ENCODE results near the gene PLEKHM2.
A peak's percentile ranks its signal among the peaks of the same experiment; 100 is the strongest.

PLEKHM2 gene

DNA sequence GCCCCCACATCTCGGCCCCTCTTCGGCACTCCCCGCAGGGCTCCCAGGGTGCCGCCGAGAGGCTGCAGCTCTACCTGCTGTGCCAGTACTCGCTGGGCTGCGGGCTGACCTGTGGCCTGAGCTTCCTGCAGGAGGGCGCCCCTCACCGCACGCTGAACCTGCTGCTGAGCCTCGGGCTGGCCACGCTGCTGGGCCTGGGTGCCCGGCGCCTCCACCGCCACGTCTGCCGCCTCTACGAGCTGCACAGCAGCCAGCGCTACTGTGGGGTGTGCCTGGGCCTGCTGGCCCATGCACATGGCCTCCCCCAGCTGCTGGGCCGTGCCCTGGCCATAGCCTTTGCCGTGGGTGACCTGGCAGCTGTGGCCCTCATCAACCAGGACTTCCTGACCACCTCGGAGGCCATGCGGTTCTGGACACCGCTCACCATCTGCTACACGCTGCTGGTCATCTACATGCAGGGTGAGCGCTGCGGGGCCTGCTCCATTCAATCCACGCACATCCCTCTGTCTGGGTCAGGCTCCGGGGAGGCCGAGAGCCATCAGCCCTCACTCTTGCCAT is 60.1 kb downstream of the PLEKHM2 start:
- no peak for DNase-seq

DNA sequence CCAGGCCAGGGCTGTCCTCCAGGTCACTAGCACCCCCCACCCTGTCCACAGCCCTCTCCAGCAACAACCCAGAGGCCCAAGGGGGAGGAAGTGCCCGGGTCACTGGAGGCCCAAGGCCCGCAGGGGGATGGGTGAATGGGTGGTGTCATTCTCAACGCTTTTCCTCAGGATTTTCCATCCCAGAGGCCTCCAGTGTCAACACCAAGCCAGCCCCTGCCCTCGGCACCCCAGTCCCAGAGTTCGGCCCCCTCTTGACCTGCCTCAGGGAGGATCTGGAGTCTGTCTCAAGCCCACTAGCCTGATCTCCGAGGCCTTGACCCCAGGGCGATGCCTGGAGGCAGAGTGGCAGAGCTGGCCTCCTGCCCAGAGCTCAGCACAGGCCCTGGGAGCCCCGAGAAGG is 63.3 kb downstream of the PLEKHM2 start:
- no peak for DNase-seq

DNA sequence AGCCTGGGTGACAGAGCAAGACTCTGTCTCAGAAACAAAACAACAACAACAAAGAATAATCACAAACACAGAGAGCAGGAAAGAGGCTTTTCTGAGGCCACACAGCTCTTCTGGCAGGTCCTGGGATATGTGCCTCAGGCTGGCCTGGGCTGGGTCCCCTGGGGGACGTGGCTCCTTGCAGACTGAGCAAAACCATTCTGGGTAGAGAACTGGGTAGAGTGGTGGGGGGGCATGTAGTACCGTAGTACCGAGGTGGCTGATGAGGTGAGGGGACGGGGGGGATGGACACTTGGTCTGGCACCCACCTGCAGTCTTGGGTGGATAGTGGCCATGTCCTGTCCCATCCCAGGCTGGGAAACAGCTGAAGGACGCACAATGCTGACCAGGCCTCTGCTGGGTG is 64.1 kb downstream of the PLEKHM2 start:
- no peak for DNase-seq

DNA sequence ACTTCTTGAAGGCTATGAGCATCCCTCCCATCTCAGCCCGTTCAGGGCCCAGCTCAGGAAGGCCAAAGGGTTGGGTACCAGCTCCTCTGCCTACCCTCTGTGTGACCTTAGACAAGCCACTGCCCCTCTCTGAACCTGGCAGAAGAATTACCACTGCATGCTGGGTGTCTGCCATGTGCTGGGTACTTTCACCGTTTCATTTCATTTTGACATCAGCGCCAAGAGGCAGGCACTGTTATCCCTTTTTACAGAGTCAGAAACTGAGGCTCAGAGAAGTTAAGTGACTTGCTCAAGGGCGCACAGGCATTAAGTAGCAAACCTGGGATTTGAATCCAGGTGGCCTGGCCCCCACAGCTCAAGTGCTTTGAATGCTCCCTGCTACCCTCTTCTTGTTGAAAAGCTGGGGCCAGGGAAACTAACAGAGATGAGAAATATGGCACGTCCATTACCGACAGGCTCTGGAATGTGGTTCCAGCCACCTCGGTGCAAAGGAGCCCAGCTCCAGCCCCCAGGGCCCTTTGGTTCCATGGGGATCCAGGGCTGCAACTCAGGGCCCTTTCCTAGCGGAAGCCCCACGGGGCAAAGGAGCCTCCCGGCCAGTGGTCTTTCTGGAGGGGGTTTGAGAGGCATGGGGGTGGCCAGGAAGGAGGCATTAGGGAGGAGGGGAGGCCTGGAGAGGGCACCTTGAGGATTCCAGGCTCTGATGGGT is 64.7 kb downstream of the PLEKHM2 start:
- no peak for DNase-seq

DNA sequence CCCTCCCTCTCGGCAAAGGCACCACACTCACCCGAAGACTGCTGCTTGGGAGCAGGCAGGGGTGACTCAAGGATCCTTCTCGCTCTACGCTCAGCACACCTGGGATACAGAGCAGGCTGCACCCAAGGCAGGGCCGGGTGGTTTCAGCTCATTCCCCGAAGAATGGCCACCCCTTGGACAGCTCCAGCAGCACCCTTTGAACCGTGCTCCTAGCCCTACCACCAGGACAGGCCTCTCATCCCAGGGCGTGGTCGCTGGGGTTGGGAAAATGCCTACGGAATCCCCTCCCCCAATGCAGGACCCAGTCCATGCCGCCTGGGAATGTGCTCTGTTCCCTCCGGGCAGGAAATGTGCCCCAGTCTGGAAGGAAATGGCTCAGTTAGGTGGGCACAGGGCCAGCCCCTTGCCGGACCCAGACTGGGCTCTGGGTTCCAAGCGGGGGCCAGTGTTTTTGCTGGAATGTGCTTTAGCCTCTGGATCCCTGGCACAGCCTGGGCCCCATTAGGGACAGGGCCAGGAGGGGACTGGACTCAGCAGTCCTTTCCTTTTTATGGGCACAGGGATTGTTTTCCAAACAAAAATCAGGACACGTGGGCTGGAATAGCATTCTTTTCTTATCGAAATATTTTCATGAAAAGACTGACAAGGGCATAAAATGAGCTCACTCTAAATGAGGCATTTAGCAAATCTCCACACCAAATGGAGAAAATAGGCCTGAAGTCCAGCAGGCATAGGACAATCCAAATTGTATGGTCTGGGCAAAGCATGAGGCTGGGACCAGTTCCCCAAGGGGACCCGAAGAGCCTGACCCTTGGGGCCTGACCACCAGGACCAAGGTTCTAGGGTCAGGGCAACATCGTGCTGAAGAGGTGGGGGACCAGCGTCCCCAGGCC is 65.5 kb downstream of the PLEKHM2 start:
- no peak for DNase-seq

DNA sequence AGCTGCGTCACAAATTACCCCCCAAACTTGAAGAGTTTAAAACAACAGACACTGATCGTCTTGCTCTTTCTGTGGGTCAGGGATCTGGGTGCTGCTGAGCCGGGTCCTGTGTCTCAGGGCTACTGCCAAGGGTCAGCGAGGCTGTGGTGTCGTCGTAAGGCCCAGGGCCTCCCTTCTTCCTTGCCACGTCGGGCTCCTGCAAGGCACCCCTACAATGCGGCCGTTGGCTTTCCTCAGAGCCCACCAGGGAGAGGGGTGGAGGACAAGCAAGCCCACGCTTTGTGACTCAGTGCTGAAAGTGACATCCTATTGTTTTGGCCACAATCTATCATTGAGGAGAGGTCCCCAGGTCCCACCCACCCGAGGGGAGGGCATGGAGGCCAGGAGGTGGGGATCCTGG is 66.8 kb downstream of the PLEKHM2 start:
- DNase-seq, result no peak

DNA sequence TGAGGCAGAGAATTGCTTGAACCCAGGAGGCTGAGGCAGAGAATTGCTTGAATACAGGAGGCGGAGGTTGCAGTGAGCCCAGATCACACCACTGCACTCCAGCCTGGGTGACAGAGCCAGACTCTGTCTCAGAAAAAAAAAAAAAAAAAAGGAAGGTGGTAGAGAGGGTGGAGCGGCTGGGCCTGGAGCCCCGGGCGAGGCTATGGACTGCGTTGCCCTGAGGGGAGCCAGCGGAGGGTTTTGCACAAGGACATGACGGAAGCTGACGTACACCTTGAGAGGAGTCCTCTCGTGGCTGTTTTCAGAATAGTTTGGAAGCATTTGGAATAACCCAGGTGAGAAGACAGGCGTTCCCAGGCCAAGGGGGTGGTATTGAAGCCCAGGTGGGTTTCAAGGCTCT is 67.6 kb downstream of the PLEKHM2 start:
- DNase-seq, result no peak

DNA sequence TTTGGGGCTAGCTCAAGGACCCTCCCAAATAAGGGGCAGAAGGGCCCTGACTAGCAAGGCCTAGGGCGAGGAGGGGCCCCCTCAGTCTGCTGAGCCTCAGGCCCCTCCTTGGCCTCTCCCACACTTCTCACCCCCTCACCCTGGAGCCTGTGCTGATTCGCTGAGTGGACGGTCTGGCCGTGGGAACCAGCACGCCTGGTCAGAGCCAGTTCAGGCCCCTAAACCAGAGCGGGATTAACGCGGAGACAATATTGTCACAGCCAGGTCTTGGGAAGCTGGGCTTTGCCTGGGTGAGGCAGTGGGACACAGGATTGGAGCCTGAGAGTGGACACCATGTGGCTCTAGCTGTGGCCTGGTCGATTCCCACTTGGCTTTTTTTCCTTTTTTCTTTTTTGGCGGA is 69.7 kb downstream of the PLEKHM2 start:
- no peak for DNase-seq

DNA sequence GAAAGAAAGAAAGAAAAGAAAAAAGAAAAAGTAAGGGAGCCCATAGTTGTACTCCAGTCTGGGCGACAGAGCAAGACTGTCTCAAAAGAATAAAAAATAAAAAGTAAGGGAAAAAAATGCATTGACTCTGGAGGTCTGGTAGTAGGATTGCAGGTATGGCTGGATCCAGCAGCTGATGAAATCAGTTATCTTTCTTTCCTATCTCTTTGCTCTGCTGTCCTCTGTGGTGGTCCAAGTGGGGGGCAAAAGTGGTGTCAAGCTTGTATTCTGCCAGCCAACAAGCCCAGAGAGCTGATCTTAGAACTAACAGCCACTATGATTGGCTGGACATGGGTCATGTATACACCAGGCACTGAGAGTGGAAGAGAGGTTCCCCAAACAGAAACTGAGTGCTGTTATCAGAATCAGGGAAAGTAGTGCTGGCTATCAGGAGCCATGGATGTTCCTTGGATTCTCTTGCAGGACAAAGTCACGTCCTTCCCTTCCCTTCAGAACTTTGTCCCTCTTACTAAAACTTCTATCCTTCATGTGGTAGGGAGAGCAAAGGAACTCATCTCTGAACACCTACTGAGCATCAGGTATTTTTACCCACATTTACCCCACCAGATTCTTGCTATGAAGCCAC is 71.0 kb downstream of the PLEKHM2 start:
- DNase-seq, result no peak

DNA sequence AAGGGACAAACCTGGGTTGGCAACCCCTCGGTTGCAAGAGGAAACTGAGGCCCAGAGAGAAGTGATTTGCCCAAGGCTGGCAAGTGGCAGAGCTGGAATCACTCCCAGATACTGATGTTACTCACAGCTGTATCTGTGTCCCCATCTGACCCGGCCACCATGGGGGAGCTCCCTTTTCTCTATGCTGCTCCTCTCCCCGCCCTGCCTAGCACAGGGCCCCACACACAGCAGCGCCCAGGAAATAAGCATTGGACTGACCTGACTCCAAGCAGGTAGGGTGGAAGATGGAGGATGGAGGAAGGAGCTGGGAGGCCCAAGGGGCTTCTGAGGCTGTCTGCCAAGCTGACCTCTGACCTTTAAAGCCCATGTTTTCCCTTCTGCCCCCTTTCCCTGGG is 71.5 kb downstream of the PLEKHM2 start:
- DNase-seq, result no peak

DNA sequence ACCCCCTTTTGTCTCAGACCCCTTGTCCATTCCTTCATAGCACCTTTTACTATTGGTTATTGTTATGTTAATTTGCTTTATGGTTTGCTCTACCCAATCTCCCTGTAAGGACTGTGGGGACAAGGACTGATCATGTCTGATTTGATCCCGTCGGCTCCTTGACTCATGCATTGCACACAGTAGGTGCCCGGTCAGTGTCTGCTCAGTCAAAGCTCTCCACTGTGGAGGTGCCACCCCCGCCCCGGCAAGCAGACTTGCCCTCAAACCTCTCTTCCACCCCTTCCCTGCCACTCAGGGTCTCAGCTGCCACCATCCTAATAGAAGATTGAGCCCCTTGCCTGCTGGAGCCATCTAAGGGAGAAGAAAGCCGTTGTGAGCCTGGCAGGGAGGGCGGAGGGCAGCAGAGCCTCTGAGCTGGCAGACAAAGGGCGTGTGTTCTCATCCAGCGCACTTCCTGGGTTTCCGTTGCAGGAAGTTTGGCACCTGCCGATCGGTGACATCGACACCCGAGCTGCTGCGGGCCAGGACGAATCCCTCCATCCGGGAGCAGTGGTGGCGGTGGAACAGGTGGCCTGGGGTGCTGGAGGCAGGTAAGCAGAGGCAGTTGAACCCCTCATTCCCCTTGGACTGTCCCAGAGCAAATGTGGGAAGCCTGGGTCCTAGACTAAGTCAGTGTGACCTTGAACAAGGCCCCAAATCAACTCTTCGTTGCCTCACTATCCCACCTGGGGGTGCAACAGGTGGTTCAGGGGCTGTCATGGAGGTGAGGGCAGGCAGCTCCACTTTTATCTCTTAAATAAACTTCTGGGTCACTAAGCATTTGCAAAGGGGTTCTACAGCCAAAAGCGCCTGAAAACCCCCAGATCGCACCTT is 72.3 kb downstream of the PLEKHM2 start:
- no peak for DNase-seq

DNA sequence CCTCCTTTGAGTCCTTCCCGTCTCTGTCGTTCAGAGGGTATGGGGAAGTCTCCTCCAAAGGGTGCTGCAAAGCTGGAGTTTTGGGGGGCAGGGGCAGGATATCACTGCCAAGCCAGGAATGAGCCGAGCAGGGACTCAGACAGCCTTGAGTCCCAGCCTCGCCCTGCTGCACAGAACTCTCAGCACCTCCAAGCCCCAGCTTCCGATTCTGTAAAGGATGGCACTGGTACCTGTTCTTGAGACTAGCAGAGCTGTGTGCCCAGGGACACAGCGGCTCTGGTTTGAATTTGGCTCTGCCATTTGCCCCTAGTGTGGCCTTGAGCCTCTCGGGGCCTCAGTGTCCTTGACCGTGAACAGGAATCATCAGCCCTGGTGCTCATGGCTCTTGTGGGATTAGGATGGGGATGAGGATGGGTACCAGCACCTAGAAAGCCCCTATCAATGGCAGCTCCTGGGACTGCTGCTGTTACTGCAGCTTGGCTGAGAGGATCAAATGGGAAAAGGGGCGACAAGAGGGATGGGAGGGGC is 73.0 kb downstream of the PLEKHM2 start:
- no peak for DNase-seq

DNA sequence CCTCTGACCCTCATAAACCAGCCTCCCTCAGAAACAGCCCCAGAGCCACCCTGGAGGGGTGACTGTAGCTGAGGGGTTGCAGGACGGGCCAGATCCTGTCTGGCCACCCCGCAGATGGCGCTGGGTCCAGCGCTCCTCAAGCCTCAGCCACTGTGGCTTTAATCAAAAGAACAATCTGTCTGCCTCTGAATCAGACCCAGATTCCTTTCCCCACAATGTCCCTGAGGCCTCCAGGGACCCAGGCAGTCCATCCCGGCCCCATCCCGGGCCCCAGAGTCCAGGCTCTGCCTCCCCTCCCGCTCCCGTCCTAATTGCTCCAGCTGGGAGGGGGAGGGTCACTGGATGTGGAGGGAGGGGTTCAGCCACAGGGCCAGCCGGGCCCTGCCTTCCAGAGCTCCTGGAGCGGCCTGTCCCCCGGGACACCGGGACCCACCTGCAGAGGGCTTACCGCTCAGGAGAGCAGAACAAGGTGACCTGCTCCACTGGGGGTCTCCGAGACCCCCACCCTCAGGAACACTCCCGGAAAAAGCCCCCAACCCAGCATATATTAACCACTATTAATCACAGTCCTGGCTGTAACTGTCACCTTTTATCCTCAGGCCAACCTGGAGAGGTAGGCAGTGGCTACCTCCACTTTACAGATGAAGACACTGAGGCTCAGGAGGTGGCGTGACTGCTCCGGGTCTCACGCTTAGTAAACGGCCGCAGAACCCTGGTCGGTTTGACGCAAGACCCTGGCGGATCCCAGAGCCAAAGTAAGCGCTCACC is 73.6 kb downstream of the PLEKHM2 start:
- no peak for DNase-seq

DNA sequence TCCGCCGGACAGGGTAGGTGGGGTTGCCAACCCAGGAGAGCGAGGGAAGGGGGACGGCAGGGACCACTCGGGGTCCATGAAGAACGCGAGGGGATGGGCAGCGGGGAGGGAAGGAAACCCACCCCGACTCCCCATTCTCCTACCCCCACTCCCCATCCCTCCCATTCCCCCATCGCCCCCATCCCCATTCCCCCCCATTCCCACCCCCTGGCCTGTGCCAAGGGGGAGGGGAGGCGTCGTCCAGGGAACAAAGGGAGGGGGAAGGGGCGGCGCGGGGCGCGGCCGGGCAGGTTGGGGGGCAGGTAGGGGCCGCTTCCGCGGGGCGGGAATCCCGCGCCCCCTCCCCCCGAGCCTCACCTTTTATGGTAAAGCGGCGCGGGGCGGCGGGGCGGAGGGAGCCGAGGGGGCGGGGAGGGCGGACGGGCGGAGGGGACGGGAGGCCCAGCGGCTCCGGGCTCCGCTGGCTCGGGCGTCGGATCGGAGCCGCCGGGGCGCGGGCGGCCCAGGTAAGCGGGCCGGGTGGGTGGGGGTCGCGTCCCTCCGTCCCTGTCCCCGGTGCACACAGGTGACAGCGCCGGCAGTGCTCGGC is 74.3 kb downstream of the PLEKHM2 start, which contains the start of gene FBLIM1:
TSS of gene FBLIM1 (plus strand) at position 453 of the 589 bp plus-strand sequence. CDS start 6,189 bp downstream, outside the sequence.
- DNase-seq, result no peak

DNA sequence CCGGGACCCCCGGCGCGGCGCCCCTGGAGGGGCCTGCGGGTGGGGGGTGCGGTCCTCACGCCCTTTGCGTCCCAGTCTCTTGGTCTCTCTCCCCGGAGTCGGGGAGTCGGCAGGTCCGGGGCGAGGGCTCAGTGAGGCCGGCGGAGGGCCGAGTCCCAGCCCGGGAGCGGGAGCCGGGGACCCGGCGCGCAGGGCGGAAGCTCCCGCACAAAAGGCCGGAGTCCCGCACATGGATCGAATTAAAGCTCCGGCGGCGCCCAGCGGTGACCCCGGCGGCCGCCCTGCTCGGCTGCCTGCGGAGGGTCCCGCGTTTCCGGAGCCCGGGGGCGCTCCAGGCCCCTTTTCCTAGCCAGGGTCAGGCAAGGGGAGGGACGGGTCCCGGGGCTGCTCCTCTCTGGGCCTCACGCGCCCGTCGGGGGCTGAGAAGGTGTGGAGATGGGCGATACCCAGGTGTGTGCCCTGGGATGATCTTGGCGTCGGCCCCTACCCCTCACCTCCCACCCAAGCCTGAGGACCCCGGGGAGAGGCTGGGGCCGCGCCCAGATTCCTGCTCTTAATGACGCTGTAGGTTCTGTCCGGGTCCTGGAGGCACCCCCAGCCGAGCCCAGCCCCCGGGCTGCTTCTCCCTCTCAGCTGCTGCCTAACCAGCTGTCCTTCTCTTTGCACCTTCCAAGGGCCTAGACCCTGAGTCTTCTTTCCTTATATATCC is 75.0 kb downstream of the PLEKHM2 start:
- DNase-seq, result peak in 1 of 2 donors; percentile 27

DNA sequence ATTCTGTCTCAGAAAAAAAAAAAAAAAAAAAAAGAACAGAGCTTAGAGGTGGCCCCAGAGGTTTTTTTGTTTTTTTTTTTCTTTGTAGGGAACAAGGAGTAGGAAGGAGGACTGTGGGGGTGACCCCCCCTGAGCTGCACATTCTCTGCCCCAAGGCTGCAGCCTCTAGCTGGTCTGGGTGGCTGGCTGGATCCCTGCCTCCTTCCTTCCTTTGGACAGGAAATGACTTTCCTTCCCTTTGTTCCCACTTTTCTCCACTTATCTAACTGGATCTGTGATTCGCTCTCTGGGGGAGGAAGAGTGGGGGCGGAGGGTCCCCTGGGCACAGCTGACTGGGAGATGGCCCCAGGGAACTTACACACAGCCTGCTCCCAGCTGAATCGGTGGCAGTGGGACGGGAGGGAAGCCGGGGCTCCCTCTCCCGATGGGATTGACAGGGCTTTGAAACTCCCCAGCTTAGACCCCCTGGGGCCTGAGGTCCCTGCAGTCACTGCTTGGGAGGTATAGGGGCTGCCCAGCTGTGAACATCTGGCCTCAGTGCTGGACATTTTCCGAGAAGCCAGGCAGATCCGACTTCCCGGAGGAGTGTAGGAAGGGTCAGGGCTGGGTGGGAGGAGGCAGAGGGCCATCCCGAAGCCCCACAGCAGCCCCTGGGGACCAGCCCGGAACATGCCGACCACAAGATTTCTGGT is 76.5 kb downstream of the PLEKHM2 start:
- DNase-seq, result no peak

DNA sequence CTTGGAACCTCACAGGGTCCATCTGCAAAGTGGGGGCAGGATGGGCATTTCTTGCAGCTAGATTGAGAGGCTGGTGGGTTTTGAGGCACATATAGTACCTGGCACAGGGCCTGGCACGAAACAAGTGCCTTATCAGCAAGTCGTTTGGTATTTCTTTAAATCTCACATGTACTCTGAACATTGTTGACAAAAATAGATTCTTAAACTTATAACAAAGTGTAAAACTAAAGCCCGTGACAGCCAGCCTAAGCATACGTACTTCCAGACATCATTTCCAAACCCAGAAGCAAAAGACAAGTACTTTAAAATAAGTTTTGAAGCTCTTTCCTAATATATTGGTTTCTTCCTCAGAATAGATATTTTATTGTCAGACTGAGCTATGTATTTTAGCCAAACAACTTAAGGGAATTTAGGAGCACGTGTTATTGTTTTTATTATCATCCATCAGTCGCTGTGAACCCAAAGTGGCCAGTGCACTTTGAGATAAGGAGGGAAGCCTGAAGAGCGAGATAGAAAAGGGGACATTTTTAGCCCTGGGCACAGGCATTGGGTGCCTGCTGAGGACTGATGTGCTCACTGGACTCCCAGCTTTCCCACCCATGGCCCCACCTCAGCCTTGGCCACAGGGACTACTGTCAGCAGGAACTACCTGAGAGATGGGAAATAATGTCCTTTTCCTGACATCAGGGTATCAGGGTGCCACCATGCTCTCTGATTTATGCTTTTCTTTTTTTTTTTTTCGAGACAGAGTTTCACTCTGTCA is 77.4 kb downstream of the PLEKHM2 start:
- no peak for DNase-seq

DNA sequence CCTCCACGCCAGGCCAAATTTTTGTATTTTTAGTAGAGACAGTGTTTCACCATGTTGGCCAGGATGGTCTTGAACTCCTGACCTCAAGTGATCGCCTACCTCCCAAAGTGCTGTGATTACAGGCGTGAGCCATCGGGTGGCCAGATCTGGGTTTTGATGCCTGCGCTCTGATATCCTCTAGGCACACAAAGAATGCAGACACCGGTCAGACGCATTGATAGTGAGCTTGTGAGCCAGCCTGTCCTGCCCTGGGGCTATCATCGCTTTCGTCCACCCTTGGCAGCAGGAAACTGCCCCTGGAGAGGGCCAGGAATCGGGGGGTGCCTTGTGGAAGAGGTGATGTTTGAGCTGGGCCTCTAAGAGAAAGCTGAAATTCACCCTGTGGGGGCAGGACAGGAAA is 78.4 kb downstream of the PLEKHM2 start:
- no peak for DNase-seq

DNA sequence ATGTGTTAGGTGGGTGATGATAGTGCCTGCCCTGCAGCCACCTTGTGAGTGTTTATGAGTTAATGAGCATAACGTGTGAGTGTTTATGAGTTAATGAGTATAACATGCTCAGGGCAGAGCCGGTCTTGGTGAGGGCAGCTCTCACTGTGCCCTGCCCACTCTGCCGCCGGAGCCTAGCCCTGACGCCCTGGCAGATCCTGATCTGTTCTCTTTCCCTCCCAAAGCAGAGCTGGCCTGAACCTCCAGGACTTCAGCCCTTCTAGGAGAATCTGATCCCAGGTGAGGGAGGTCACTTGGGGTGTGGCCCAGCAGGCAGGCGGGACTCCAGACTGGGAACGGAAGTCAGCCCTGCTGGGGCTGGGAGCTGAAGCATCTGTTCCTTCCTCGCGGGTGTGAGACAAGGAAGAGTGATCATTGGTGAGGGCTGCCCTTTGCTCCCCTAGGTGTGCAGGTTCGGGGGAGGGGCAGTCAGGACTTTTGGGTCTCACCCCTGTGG is 80.2 kb downstream of the PLEKHM2 start:
- no peak for DNase-seq

Data from stimulated activated CD4-positive, alpha-beta T cell treated with anti-CD3 and anti-CD28 coated beads, Interleukin-2, amount 100 ng/mL, for 24 hours (primary cell).